Measurements from ENCODE around the gene AIG1.

AIG1 gene

GRCh38 chr6:143375022-143375585, 314.4 kb downstream of the AIG1 start:
- no peak for DNase-seq

GRCh38 chr6:143376375-143376774, 315.7 kb downstream of the AIG1 start:
- no peak for DNase-seq

GRCh38 chr6:143376861-143377260, 316.2 kb downstream of the AIG1 start:
- no peak for DNase-seq

- DNase-seq: no peak
These were observed 324.9 kb downstream of the AIG1 start for GRCh38 chr6:143385636-143386035.

GRCh38 chr6:143390278-143390677, 329.6 kb downstream of the AIG1 start:
- no peak for DNase-seq

Data from T-helper 2 cell (primary cell).